ENCODE data around the gene UBL4B. TPM values are rescaled to one million over a fixed set of nuclear protein-coding genes. Genes with fewer than 3 reads are reported as not detected.

The UBL4B gene
- total RNA-seq, 1 donor from 2014 or later: not detected

- DNase-seq (ENCODE audit: low read depth): no peak
- no peak for TF ChIP-seq CTCF (conservative IDR thresholded peaks at IDR 0.05; ENCODE audit: low read depth, low read length)
- no peak overlapping the region for H3K4me3 ChIP-seq (ENCODE audit: low read depth, low read length)
These were observed 48.9 kb downstream of the UBL4B start for GRCh38 chr1:110161165-110161564.

GRCh38 chr1:110161849-110162248 lies 49.6 kb downstream of the UBL4B start:
- TF ChIP-seq CTCF (conservative IDR thresholded peaks at IDR 0.05; ENCODE audit: low read depth, low read length): no peak
- no peak for DNase-seq (ENCODE audit: low read depth)

More at GRCh38 chr1:110161849-110162248, 49.6 kb downstream of the UBL4B start:
- no peak overlapping the region for H3K4me3 ChIP-seq (ENCODE audit: low read depth, low read length)

Other genes with a start within 250 kb of the UBL4B start
- gene CSF1, start 201.6 kb upstream of the UBL4B start, total RNA-seq: 12.6 and 20.1 TPM in 2 replicates
- gene AHCYL1, start 127.7 kb upstream of the UBL4B start, total RNA-seq: 46.4 and 54.9 TPM in 2 replicates
- 28.6 and 28.9 TPM in 2 replicates for gene STRIP1, start 77.8 kb upstream of the UBL4B start, total RNA-seq
- not detected in 2 replicates for gene ALX3, start 41.8 kb upstream of the UBL4B start, total RNA-seq
- gene SLC6A17, start 38.1 kb downstream of the UBL4B start, total RNA-seq: 0.35 and 0.43 TPM in 2 replicates
- 2.1 and 4.2 TPM in 2 replicates for gene KCNC4, start 97.9 kb downstream of the UBL4B start, total RNA-seq
- 19.9 and 24.2 TPM in 2 replicates for gene RBM15, start 226.9 kb downstream of the UBL4B start, total RNA-seq

Data from epithelial cell of proximal tubule (primary cell).